ENCODE data around the gene LRRC42. TPM values are rescaled to one million over a fixed set of nuclear protein-coding genes. Genes with fewer than 3 reads are reported as not detected.

The LRRC42 gene
- total and polyA plus RNA-seq, 10 of the 15 experiments (the other 5 are each of a cell fraction or from before 2014, with no cell fraction given) = 11.0 to 34.4 (median 23.0) TPM

- TF ChIP-seq E2F4 (IDR thresholded peaks at IDR 0.05; ENCODE audit: low read depth, low read length) (no peak), WRNIP1 (IDR thresholded peaks at IDR 0.05; ENCODE audit: borderline replicate concordance, low read depth, low read length) (no peak), CBX5 (IDR thresholded peaks at IDR 0.05; ENCODE audit: low read depth) (no peak), RB1 (IDR thresholded peaks at IDR 0.05; ENCODE audit: borderline replicate concordance) (0 out of 2 replicates have a peak, but pooled peaks have one; percentile 14), EGR1 (IDR thresholded peaks at IDR 0.05; ENCODE audit: borderline replicate concordance in 1 of 2, low read depth in 2 of 2, low read length in 2 of 2) (peak in 1 of 2 experiments; percentile 56; a peak in 2 of 3 replicates), ZNF24 (IDR thresholded peaks at IDR 0.05) (no peak), MEF2A (IDR thresholded peaks at IDR 0.05; ENCODE audit: insufficient read depth, low read depth, low read length) (no peak), SP1 (IDR thresholded peaks at IDR 0.05; ENCODE audit: low read depth, low read length) (no peak), RAD51 (IDR thresholded peaks at IDR 0.05) (no peak), EED (IDR thresholded peaks at IDR 0.05; ENCODE audit: low read depth) (no peak), ZBED1 (IDR thresholded peaks at IDR 0.05; ENCODE audit: borderline replicate concordance) (no peak), BHLHE40 (IDR thresholded peaks at IDR 0.05; ENCODE audit: borderline replicate concordance in 1 of 2, low read depth in 2 of 2, low read length in 1 of 2) (no peak; a peak in 2 of 4 replicates), YY1 (IDR thresholded peaks at IDR 0.05; ENCODE audit: low read depth, low read length) (0 out of 2 replicates have a peak, but pooled peaks have one; percentile 6), MTA3 (IDR thresholded peaks at IDR 0.05; ENCODE audit: borderline replicate concordance, low read length) (no peak), ATF7 (IDR thresholded peaks at IDR 0.05; ENCODE audit: low read depth) (0 out of 2 replicates have a peak, but pooled peaks have one; percentile 22), ESRRA (IDR thresholded peaks at IDR 0.05; ENCODE audit: low read length) (no peak), NRF1 (conservative IDR thresholded peaks at IDR 0.05; ENCODE audit: low read depth, low read length) (peak; percentile 74), E4F1 (IDR thresholded peaks at IDR 0.05; ENCODE audit: borderline replicate concordance, partially characterized antibody) (no peak), IRF5 (IDR thresholded peaks at IDR 0.05; ENCODE audit: borderline replicate concordance) (no peak), CREM (IDR thresholded peaks at IDR 0.05; ENCODE audit: low read depth) (no peak), SKIL (IDR thresholded peaks at IDR 0.05; ENCODE audit: low read depth, poor library complexity, severe bottlenecking) (no peak), IKZF2 (IDR thresholded peaks at IDR 0.05) (peak in 1 of 2 experiments; percentile 46; a peak in 2 of 4 replicates)
These were observed at the start of gene LRRC42 (continued) for GRCh38 chr1:53946252-53947171.
